Spleen (tissue), 11 donors: ENCODE results near the gene METTL21C. TPM values are rescaled to one million over a fixed set of nuclear protein-coding genes. Genes with fewer than 3 reads are reported as not detected.
A peak's percentile ranks its signal among the peaks of the same experiment; 100 is the strongest.

ENCODE experiments used
- DNase-seq: peaks from one replicate; pipeline ENCODE4 v3.0.0-alpha.2; 2020
- H3K27ac ChIP-seq, 8 donors: fragments of 200-600 bp; sonication (generic) in 7 of 8; 1 replicate in 4 of 8; 2 replicates in 4 of 8; pipeline versions ENCODE4 v1.5.0 to v1.8.0; 2016 to 2021; ENCODE audit warnings: inconsistent platforms in 4 of 8, mild to moderate bottlenecking in 4 of 8, moderate library complexity in 1 of 8
- H3K27me3 ChIP-seq, 7 donors: fragments of 200-600 bp; sonication (generic) in 6 of 7; replicated peaks in 1 of 7; 1 replicate in 4 of 7; 2 replicates in 3 of 7; pipeline versions ENCODE4 v1.5.0 to v1.8.0; 2016 to 2021; ENCODE audit warnings: inconsistent platforms in 3 of 7, mild to moderate bottlenecking in 1 of 7
- H3K36me3 ChIP-seq, 6 donors: fragments of 200-600 bp; sonication (generic) in 5 of 6; 1 replicate in 4 of 6; 2 replicates in 2 of 6; pipeline versions ENCODE4 v1.5.0 to v1.8.0; 2016 to 2021; ENCODE audit warnings: inconsistent platforms in 2 of 6
- H3K4me1 ChIP-seq, 6 donors: fragments of 200-600 bp; sonication (generic) in 5 of 6; 1 replicate in 3 of 6; 2 replicates in 3 of 6; pipeline versions ENCODE4 v1.5.0 to v1.8.0; 2016 to 2021; ENCODE audit warnings: inconsistent platforms in 3 of 6
- H3K4me3 ChIP-seq, 8 donors: fragments of 200-600 bp; sonication (generic) in 7 of 8; 1 replicate in 4 of 8; 2 replicates in 4 of 8; pipeline versions ENCODE4 v1.5.0 to v1.8.0; 2016 to 2021; ENCODE audit warnings: inconsistent platforms in 4 of 8, mild to moderate bottlenecking in 4 of 8, moderate library complexity in 2 of 8
- H3K9me3 ChIP-seq, 8 donors: fragments of 200-600 bp; sonication (generic) in 7 of 8; 1 replicate in 4 of 8; 2 replicates in 4 of 8; pipeline versions ENCODE4 v1.5.0 to v1.8.0; 2016 to 2021; ENCODE audit warnings: inconsistent platforms in 4 of 8
- POLR2A ChIP-seq, 3 donors: fragments of 450-650 bp; IDR thresholded peaks; one replicate each; pipeline ENCODE4 v1.5.1; 2017; ENCODE audit warnings: antibody characterized with exemption in 3 of 3, mild to moderate bottlenecking in 1 of 3
- POLR2AphosphoS5 ChIP-seq, 3 donors: sonication (generic); formaldehyde crosslinking; IDR thresholded peaks; one replicate each; pipeline ENCODE4 v1.5.1; 2017; ENCODE audit warnings: antibody characterized with exemption in 3 of 3
- WGBS, 5 donors: extraction: QIAGEN DNeasy Blood & Tissue Kit in 3 of 5; methylation state at CpG; one replicate each; pipeline versions ENCODE4 v1.1.5 to v1.1.7; 2013 to 2018; 5-methylcytosine and 5-hydroxymethylcytosine counted together
- intact Hi-C: fragments of 100-400 bp; cut with DNase I; formaldehyde crosslinking; loops from one replicate; pipeline ENCODE4 v1.15.0; 2023; ENCODE audit warnings: low total_unique reads
- polyA plus RNA-seq, 3 donors: library from polyadenylated mRNA; stranded (reverse); fragments of 200-250 nt; gene quantifications; one replicate each; pipeline ENCODE4 v1.2.1, GENCODE V29; 2013
- total RNA-seq, 7 donors: library from RNA; depleted of rRNA in 3 of 7; stranded (reverse); fragments of >200 nt in 3 of 7; fragmentation: NEBNext Ultra II Directional in 4 of 7; extraction: Animal tissue kit (Norgen Biotek cat#: 25700) in 4 of 7; gene quantifications; one replicate each; pipeline versions ENCODE4 v1.1.0 to v1.2.1, GENCODE V29; 2016 to 2021
- TF ChIP-seq, protein P1 (sequence below), 11 experiments: fragments of 200-600 bp in 7 of 11; fragments of 450-650 bp in 4 of 11; sonication (generic) in 4 of 11; IDR thresholded peaks in 8 of 11; conservative IDR thresholded peaks in 3 of 11; 1 replicate in 7 of 11; 2 replicates in 4 of 11; pipeline versions ENCODE4 v1.4.0 to v1.8.0; 2016 to 2021; ENCODE audit warnings: antibody characterized with exemption in 11 of 11, inconsistent platforms in 4 of 11, mild to moderate bottlenecking in 1 of 11
- donor health status: healthy with polysubstance abuse.
- donor health status: DM: no; HTN: no; CAD: no; lungs with moderate emphysema.
- donor health status: DM: no; HTN: no; CAD: no.
- donor health status: Bipolar disorder and iron deficiency.
- donor health status: healthy.
- donor health status: DM: no; HTN: no; CAD: no.
- donor health status: DM: yes; HTN: yes; CAD: no.

Gene METTL21C
- total and polyA plus RNA-seq, 10 donors = not detected

DNA sequence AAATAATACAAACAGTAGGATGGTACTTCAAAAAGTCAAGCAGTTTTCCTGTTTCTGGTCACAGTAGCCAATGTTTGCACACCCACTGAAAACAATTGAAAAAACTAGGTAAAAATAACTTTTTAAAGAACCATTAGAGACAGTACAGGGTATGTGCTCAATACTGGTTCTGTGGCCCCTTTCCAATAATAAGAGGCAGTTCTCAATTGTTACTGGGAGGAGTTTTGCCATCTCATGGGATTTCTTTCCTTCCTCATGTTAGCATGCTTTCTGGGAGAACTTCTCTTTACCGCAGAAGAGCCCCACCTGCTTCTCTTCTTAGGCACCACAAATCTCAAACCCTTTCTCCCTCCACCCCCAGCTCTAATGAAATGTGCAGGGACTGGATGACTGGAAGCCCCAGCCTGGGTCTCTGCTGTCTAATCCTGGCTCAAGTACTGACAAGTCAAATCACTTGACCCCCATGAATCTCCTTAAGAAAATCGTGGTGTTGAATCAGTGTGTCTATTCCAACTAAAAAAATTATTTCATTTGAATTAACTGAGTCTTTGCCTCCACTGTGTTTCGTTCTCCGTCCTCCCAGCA is 14.6 kb downstream of the METTL21C start:
- Histone ChIP-seq H3K27ac (peak overlapping the region in 4 of 8 donors; percentile 35 to 68 (median 48)), H3K4me1 (peaks cover 0 to 12% (median 8%) of the 10 kb centered on the region in 6 donors), H3K9me3 (peaks cover 0 to 7% (median 0%) of the 10 kb centered on the region in 8 donors), H3K4me3 (no peak overlapping the region), H3K27me3 (no peaks in the 10 kb centered on the region), H3K36me3 (peaks cover 5 to 53% (median 31%) of the 10 kb centered on the region in 6 donors)
- DNase-seq = no peak
- WGBS, 5 donors = 63 to 83% (median 75%) methylated on average over 4 of the region's 4 CpGs
- TF ChIP-seq POLR2A (IDR thresholded peaks at IDR 0.05) (no peak), POLR2AphosphoS5 (IDR thresholded peaks at IDR 0.05) (no peak)
- TF ChIP-seq, protein P1, sequence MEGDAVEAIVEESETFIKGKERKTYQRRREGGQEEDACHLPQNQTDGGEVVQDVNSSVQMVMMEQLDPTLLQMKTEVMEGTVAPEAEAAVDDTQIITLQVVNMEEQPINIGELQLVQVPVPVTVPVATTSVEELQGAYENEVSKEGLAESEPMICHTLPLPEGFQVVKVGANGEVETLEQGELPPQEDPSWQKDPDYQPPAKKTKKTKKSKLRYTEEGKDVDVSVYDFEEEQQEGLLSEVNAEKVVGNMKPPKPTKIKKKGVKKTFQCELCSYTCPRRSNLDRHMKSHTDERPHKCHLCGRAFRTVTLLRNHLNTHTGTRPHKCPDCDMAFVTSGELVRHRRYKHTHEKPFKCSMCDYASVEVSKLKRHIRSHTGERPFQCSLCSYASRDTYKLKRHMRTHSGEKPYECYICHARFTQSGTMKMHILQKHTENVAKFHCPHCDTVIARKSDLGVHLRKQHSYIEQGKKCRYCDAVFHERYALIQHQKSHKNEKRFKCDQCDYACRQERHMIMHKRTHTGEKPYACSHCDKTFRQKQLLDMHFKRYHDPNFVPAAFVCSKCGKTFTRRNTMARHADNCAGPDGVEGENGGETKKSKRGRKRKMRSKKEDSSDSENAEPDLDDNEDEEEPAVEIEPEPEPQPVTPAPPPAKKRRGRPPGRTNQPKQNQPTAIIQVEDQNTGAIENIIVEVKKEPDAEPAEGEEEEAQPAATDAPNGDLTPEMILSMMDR (IDR thresholded peaks at IDR 0.05 in 8 of 11, conservative IDR thresholded peaks at IDR 0.05 in 3 of 11) = no peak
- intact Hi-C loops = no loop called here

DNA sequence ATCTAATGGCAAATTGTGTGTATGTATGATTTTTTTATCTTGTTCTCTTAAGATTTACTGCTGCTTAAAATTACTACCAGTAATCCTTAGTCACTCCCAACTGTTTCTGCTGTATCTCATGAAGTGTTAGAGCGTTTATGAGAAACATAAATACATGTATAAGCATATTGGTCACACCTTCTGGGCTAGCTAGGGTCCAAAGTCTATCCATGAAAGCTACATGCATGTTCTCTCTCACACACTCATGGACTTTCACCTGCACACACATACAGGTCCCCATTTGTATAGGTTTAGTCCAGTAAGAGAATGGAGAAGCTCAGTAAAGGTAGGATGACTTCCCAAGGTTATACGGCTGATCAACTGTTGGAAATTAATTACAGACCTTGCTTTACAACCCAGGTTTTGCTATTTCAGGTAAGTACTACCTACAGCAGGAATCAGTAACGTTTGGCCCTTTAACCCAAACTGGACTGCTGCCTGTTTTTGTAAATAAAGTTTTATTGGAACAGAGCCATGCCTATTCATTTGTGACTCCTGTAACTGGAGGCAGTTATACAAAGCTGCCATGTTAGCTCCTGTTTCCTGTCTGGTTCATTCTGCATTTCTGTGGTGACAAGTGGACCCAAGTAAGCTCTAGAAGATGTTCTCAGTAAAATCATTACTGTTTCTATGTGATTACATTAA is 15.3 kb downstream of the METTL21C start:
- TF ChIP-seq, protein P1 (IDR thresholded peaks at IDR 0.05 in 8 of 11, conservative IDR thresholded peaks at IDR 0.05 in 3 of 11) = no peak
- TF ChIP-seq POLR2A (IDR thresholded peaks at IDR 0.05) (no peak), POLR2AphosphoS5 (IDR thresholded peaks at IDR 0.05) (no peak)
- WGBS, 5 donors = 61 to 99% (median 85%) methylated on average over 3 of the region's 3 CpGs
- no peak for DNase-seq
- H3K36me3 ChIP-seq = peaks cover 5 to 59% (median 37%) of the 10 kb centered on the region in 6 donors
- intact Hi-C loops = no loop called here
- H3K4me3 ChIP-seq = no peak overlapping the region
- peaks cover 0 to 7% (median 0%) of the 10 kb centered on the region in 8 donors for H3K9me3 ChIP-seq
- H3K27ac ChIP-seq = peak overlapping the region in 2 of 8 donors; percentile 35 to 68
- peaks cover 0 to 12% (median 8%) of the 10 kb centered on the region in 6 donors for H3K4me1 ChIP-seq
- no peaks in the 10 kb centered on the region for H3K27me3 ChIP-seq

DNA sequence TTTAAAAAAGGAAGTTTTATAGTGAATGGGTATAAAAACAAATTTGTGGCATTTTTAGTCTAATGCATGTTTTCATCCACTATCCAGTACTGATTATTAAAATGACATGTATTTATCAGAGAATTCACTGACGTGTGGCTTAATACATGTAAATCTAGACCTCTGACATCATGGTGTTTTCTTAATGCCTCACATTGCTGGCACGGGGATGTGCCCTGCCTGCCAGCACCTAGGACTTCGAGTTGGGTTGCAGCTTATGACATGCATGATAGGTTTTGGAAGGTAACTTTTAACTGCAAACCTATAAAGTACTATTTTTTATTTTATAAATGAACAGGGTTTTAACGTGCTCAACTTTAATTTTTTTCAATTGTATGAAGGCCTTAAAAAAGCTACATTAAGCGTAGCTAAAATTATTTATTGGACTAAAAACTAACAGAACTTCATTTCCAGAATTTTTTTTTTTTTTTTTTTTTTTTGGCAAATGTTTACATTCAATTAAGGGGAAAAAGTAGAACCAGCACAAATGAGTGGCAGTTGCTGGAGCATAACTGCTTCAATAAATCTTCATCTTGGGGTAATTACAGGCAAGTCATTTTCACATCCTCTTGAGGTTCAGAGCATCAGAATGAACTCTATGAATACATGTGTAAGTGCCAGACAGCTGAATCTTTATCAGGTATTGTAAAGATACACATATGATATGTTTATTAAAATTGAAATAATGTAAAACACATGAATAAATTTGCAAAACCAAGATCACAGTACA is 16.3 kb downstream of the METTL21C start:
- TF ChIP-seq POLR2AphosphoS5 (IDR thresholded peaks at IDR 0.05) (no peak), POLR2A (IDR thresholded peaks at IDR 0.05) (no peak)
- TF ChIP-seq, protein P1 (IDR thresholded peaks at IDR 0.05 in 8 of 11, conservative IDR thresholded peaks at IDR 0.05 in 3 of 11) = no peak
- no peak for DNase-seq
- Histone ChIP-seq H3K4me1 (peaks cover 0 to 12% (median 8%) of the 10 kb centered on the region in 6 donors), H3K4me3 (no peak overlapping the region), H3K36me3 (peaks cover 5 to 70% (median 44%) of the 10 kb centered on the region in 6 donors), H3K27me3 (no peaks in the 10 kb centered on the region), H3K9me3 (peaks cover 0 to 7% (median 0%) of the 10 kb centered on the region in 8 donors), H3K27ac (no peak overlapping the region)
- WGBS, 5 donors = 89 to 92% (median 90%) methylated on average over 5 of the region's 5 CpGs
- intact Hi-C loops = no loop called here
